ENCODE results near the gene UCP1.

GRCh38 chr4:140571620-140572019 lies 2.9 kb upstream of the UCP1 start:
- TF ChIP-seq POLR2A (IDR thresholded peaks at IDR 0.05) (no peak), CTCF (IDR thresholded peaks at IDR 0.05) (no peak), EP300 (IDR thresholded peaks at IDR 0.05) (no peak)

Measured in ovary (tissue), 3 donors.